Neuronal stem cell (in vitro differentiated cells): ENCODE results near the gene INO80.

ENCODE experiments used
- DNase-seq: peaks from one replicate; pipeline ENCODE4 v3.0.0-alpha.2; 2013; ENCODE audit warnings: low spot score
- H2AFZ ChIP-seq: one replicate; pipeline ENCODE4 v1.6.1; 2013; ENCODE audit warnings: mild to moderate bottlenecking, low read length, inconsistent platforms
- H2AK5ac ChIP-seq: 2 replicates; pipeline ENCODE4 v1.6.1; 2013; ENCODE audit warnings: low read depth, mild to moderate bottlenecking, inconsistent platforms, low read length, moderate library complexity, mixed read lengths
- H2BK120ac ChIP-seq: 2 replicates; pipeline ENCODE4 v1.6.1; 2013; ENCODE audit warnings: low read depth, mild to moderate bottlenecking, inconsistent platforms, low read length, moderate library complexity, mixed read lengths
- H2BK12ac ChIP-seq: one replicate; pipeline ENCODE4 v1.6.1; 2013; ENCODE audit warnings: low read length, inconsistent platforms
- H2BK15ac ChIP-seq: 2 replicates; pipeline ENCODE4 v1.6.1; 2013; ENCODE audit warnings: mild to moderate bottlenecking, low read length, inconsistent platforms, mixed read lengths
- H2BK5ac ChIP-seq: one replicate; pipeline ENCODE4 v1.6.1; 2013; ENCODE audit warnings: inconsistent platforms, mild to moderate bottlenecking, low read length, moderate library complexity
- H3K14ac ChIP-seq: one replicate; pipeline ENCODE4 v1.6.1; 2013; ENCODE audit warnings: low read length, inconsistent platforms
- H3K18ac ChIP-seq: 2 replicates; pipeline ENCODE4 v1.6.1; 2013; ENCODE audit warnings: low read length, inconsistent platforms
- H3K23ac ChIP-seq: 2 replicates; pipeline ENCODE4 v1.6.1; 2013; ENCODE audit warnings: low read depth, mild to moderate bottlenecking, mixed read lengths, low read length, inconsistent platforms; ENCODE audit not compliant: poor library complexity
- H3K27ac ChIP-seq: replicated peaks from 3 replicates; pipeline ENCODE4 v1.5.1; 2013; ENCODE audit warnings: low read length, inconsistent platforms
- H3K27me3 ChIP-seq, 3 experiments: 2 replicates each; pipeline ENCODE4 v1.6.1; 2013; ENCODE audit warnings: low read length in 3 of 3, mild to moderate bottlenecking in 2 of 3, inconsistent platforms in 1 of 3, low read depth in 1 of 3, mixed read lengths in 1 of 3, moderate library complexity in 1 of 3; ENCODE audit not compliant: control insufficient read depth in 3 of 3, insufficient read depth in 3 of 3
- H3K36me3 ChIP-seq, 2 donors: replicated peaks in 1 of 2; 2 replicates each; pipeline ENCODE4 v1.6.1; 2013; ENCODE audit warnings: low read length in 2 of 2; ENCODE audit not compliant: control insufficient read depth in 2 of 2, insufficient read depth in 2 of 2
- H3K4ac ChIP-seq: 2 replicates; pipeline ENCODE4 v1.6.1; 2013; ENCODE audit warnings: inconsistent platforms, mild to moderate bottlenecking, low read length, moderate library complexity
- H3K4me1 ChIP-seq, 2 donors: 1 replicate in 1 of 2; 2 replicates in 1 of 2; pipeline ENCODE4 v1.6.1; 2013; ENCODE audit warnings: low read length in 2 of 2, low read depth in 1 of 2; ENCODE audit not compliant: control insufficient read depth in 2 of 2, insufficient read depth in 1 of 2
- H3K4me2 ChIP-seq: one replicate; pipeline ENCODE4 v1.6.1; 2013; ENCODE audit warnings: mild to moderate bottlenecking, low read length, inconsistent platforms; ENCODE audit not compliant: insufficient read depth, poor library complexity, severe bottlenecking
- H3K4me3 ChIP-seq, 2 donors: 2 replicates each; pipeline ENCODE4 v1.5.1; 2013; ENCODE audit warnings: low read length in 2 of 2, mild to moderate bottlenecking in 2 of 2, inconsistent platforms in 1 of 2, moderate library complexity in 1 of 2
- H3K79me1 ChIP-seq: one replicate; pipeline ENCODE4 v1.6.1; 2013; ENCODE audit warnings: low read depth, mild to moderate bottlenecking, inconsistent platforms, low read length, moderate library complexity
- H3K9ac ChIP-seq: one replicate; pipeline ENCODE4 v1.6.1; 2013; ENCODE audit warnings: mild to moderate bottlenecking, low read depth, low read length, inconsistent platforms; ENCODE audit not compliant: poor library complexity
- H3K9me3 ChIP-seq, 2 donors: replicated peaks in 1 of 2; 2 replicates each; pipeline versions ENCODE3 to v1.6.1; 2013; ENCODE audit warnings: low read length in 2 of 2, mild to moderate bottlenecking in 2 of 2, inconsistent platforms in 1 of 2, low read depth in 1 of 2, mixed read lengths in 1 of 2, moderate library complexity in 1 of 2; ENCODE audit not compliant: control insufficient read depth in 2 of 2, insufficient read depth in 1 of 2
- H4K8ac ChIP-seq: one replicate; pipeline ENCODE4 v1.6.1; 2013; ENCODE audit warnings: low read depth, mild to moderate bottlenecking, inconsistent platforms, low read length, moderate library complexity
- H4K91ac ChIP-seq: one replicate; pipeline ENCODE4 v1.6.1; 2013; ENCODE audit warnings: low read length, low read depth, mild to moderate bottlenecking, inconsistent platforms; ENCODE audit not compliant: poor library complexity
- WGBS, 2 donors: extraction: QIAGEN DNeasy Blood & Tissue Kit; methylation state at CpG; one replicate each; pipeline ENCODE4 v1.1.7; 2013; ENCODE audit warnings: missing lambda C conversion rate in 2 of 2, mixed read lengths in 1 of 2; ENCODE audit not compliant: insufficient read length in 2 of 2, insufficient replicate concordance in 1 of 2; ENCODE audit errors: extremely low coverage in 2 of 2; 5-methylcytosine and 5-hydroxymethylcytosine counted together

Gene INO80

GRCh38 chr15:40931300-40932142, 184.6 kb downstream of the INO80 start:
- H2AFZ ChIP-seq: no peak overlapping the region
- H3K9me3 ChIP-seq: peaks cover 0 to 3% of the 10 kb centered on the region in 2 donors
- no peak overlapping the region for H3K4me2 ChIP-seq
- H3K4me3 ChIP-seq: no peak overlapping the region
- no peak overlapping the region for H3K27ac ChIP-seq
- H2BK5ac ChIP-seq: no peak overlapping the region
- H4K91ac ChIP-seq: no peak overlapping the region
- WGBS, 2 donors: no CpG with 5 or more reads among the region's 16 CpGs
- H4K8ac ChIP-seq: no peak overlapping the region
- H3K79me1 ChIP-seq: no peaks in the 10 kb centered on the region
- peaks cover 21 to 41% of the 10 kb centered on the region in 2 donors for H3K4me1 ChIP-seq
- H2BK15ac ChIP-seq: no peak overlapping the region
- H3K36me3 ChIP-seq: no peaks in the 10 kb centered on the region
- H2AK5ac ChIP-seq: peak overlapping the region; percentile 49
- H2BK120ac ChIP-seq: no peak overlapping the region
- no peak overlapping the region for H3K4ac ChIP-seq
- no peak overlapping the region for H3K23ac ChIP-seq
- H3K14ac ChIP-seq: no peak overlapping the region
- H3K18ac ChIP-seq: no peak overlapping the region
- H2BK12ac ChIP-seq: no peak overlapping the region
- no peak for DNase-seq
- peaks cover 34 to 71% (median 65%) of the 10 kb centered on the region in 3 experiments for H3K27me3 ChIP-seq
- no peak overlapping the region for H3K9ac ChIP-seq

- Histone ChIP-seq H3K9me3 (peaks cover 0 to 3% of the 10 kb centered on the region in 2 donors), H3K14ac (no peak overlapping the region), H2BK5ac (no peak overlapping the region), H3K23ac (no peak overlapping the region), H3K4ac (no peak overlapping the region), H3K27ac (no peak overlapping the region), H3K4me1 (peaks cover 29 to 50% of the 10 kb centered on the region in 2 donors), H2BK15ac (no peak overlapping the region), H3K4me3 (peak overlapping the region in 1 of 2 donors; percentile 1), H2BK120ac (no peak overlapping the region), H4K91ac (no peak overlapping the region), H3K4me2 (peak overlapping the region; percentile 51), H2AK5ac (peak overlapping the region; percentile 29), H2AFZ (peak overlapping the region; percentile 68), H3K27me3 (peaks cover 43 to 79% (median 74%) of the 10 kb centered on the region in 3 experiments), H3K36me3 (no peaks in the 10 kb centered on the region), H4K8ac (no peak overlapping the region), H3K9ac (no peak overlapping the region), H2BK12ac (no peak overlapping the region), H3K79me1 (no peaks in the 10 kb centered on the region), H3K18ac (no peak overlapping the region)
- WGBS, 2 donors: no CpG with 5 or more reads among the region's 46 CpGs
- DNase-seq: no peak
These were observed 185.4 kb downstream of the INO80 start for GRCh38 chr15:40930430-40931299.

DNA sequence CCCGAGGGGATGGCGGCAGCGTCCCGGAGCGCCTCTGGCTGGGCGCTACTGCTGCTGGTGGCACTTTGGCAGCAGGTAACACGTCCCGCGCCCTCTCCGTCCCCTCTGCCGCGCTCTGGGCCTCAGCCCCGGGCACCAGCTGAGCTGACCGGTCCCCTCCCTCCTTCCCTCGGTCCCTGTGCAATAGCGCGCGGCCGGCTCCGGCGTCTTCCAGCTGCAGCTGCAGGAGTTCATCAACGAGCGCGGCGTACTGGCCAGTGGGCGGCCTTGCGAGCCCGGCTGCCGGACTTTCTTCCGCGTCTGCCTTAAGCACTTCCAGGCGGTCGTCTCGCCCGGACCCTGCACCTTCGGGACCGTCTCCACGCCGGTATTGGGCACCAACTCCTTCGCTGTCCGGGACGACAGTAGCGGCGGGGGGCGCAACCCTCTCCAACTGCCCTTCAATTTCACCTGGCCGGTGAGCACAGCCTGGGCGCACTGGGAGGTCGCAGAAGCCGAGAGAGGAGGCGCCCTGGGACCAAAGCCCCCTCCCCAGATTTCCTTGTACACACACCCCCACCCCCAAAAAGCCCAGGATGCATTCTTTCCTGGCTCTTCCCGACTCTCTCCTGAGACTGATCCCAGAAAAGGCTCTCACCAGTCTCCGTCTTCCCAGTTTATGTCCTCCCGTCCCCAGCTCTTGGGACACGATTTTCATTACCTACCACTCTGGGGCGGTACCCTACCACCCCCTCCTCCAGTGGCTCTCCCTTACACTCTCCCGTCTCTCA, 186.2 kb downstream of the INO80 start:
- no peak overlapping the region for H2BK5ac ChIP-seq

More for the DNA sequence above, 186.2 kb downstream of the INO80 start:
- Histone ChIP-seq H3K4me2 (peak overlapping the region; percentile 91), H3K9me3 (peaks cover 0 to 3% of the 10 kb centered on the region in 2 donors), H3K79me1 (no peaks in the 10 kb centered on the region), H2BK12ac (peak overlapping the region; percentile 48), H3K4me3 (peak overlapping the region; percentile 37 to 67), H3K18ac (peak overlapping the region; percentile 59), H3K36me3 (no peaks in the 10 kb centered on the region), H3K14ac (no peak overlapping the region), H4K8ac (no peak overlapping the region), H3K27ac (no peak overlapping the region), H2BK15ac (no peak overlapping the region), H2AFZ (peak overlapping the region; percentile 88), H3K27me3 (peaks cover 49 to 87% (median 82%) of the 10 kb centered on the region in 3 experiments), H2BK120ac (no peak overlapping the region), H3K4ac (no peak overlapping the region), H3K9ac (peak overlapping the region; percentile 66), H3K23ac (peak overlapping the region; percentile 82), H4K91ac (no peak overlapping the region), H3K4me1 (peaks cover 32 to 51% of the 10 kb centered on the region in 2 donors), H2AK5ac (peak overlapping the region; percentile 14)
- no peak for DNase-seq
- WGBS, 2 donors: no CpG with 5 or more reads among the region's 56 CpGs
